Activated CD8-positive, alpha-beta T cell treated with anti-CD3 and anti-CD28 coated beads for 36 hours (primary cell): ENCODE data around the gene CD200R1. TPM values are rescaled to one million over a fixed set of nuclear protein-coding genes. Genes with fewer than 3 reads are reported as not detected.

ENCODE experiments used
- ATAC-seq: fragments of 200-7000 bp; cut with Tn5 transposase; one replicate; pipeline ENCODE4 v1.10.0; 2021; ENCODE audit warnings: mild to moderate bottlenecking, moderate library complexity
- CTCF ChIA-PET: fragments of 350-600 bp; sonication (Branson Sonifier 250); formaldehyde crosslinking; loops from one replicate; lab custom pipeline; 2021; ENCODE audit warnings: antibody characterized with exemption; lab: Charles Lee
- POLR2A ChIA-PET: fragments of 350-600 bp; sonication (Branson Sonifier 250); formaldehyde crosslinking; loops from one replicate; lab custom pipeline; 2021; ENCODE audit warnings: antibody characterized with exemption; lab: Charles Lee
- DNase-seq: peaks from one replicate; pipeline ENCODE4 v3.0.0-alpha.2; 2020
- H3K27ac Mint-ChIP-seq: one replicate; pipeline ENCODE4 v1.8.0; 2021; ENCODE audit warnings: mild to moderate bottlenecking, mixed read lengths
- H3K27me3 Mint-ChIP-seq: one replicate; pipeline ENCODE4 v1.8.0; 2021; ENCODE audit warnings: mixed read lengths
- H3K36me3 Mint-ChIP-seq: one replicate; pipeline ENCODE4 v1.8.0; 2021; ENCODE audit warnings: low read depth, mixed read lengths
- H3K4me1 Mint-ChIP-seq: one replicate; pipeline ENCODE4 v1.8.0; 2021; ENCODE audit warnings: low read depth, mixed read lengths
- H3K4me3 Mint-ChIP-seq: one replicate; pipeline ENCODE4 v1.8.0; 2021; ENCODE audit warnings: mild to moderate bottlenecking, moderate library complexity, mixed read lengths
- H3K9me3 Mint-ChIP-seq: one replicate; pipeline ENCODE4 v1.8.0; 2021; ENCODE audit warnings: mixed read lengths
- intact Hi-C: fragments of 100-400 bp; cut with micrococcal nuclease; formaldehyde crosslinking; loops from one replicate; pipeline ENCODE4 v1.10.0; 2022
- total RNA-seq, 2 experiments: library from RNA; stranded (reverse); gene quantifications; one replicate each; pipeline ENCODE4 v1.2.3, GENCODE V29; 2021
- TF ChIP-seq, protein P1 (sequence below): fragments of 200-600 bp; IDR thresholded peaks from one replicate; pipeline ENCODE4 v1.8.0; 2022; ENCODE audit warnings: antibody characterized with exemption, mild to moderate bottlenecking

Gene CD200R1
- total RNA-seq, 2 experiments from 2014 or later = 1.4 to 1.8 TPM

DNA sequence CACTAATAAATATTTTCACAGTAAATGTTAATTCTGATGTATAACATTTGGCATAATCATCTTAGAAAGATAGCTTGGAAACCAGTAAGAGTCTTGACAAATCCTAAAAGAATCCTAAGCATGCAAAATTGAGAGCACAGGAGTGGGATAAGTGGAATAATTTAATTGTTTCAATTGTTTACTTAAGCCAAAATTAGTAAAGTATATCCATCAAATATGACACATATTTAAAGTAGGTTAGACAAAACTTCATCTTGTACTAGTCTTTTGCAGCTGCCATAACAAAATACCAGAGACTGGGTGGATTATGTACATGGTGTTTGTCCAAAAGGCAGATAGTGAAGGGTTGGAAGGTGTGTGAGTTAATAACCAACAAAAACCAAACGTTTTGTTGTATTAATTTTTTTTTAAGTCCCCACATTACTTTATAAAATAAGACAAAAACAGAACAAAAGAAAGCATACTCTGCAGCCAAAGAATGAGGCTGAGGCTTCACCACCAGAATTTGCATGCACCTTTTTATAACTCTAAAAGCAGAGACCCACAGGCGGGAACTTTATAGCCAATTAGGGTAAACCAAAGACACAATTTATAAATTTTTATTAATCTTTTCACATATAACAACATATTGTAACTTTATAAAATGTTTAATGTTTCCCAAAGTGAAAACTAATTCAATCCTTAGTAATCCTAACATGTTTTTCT lies 86.4 kb downstream of the CD200R1 start:
- CTCF ChIA-PET = no interaction called here
- POLR2A ChIA-PET = no interaction called here
- DNase-seq (no peak), ATAC-seq (no peak)
- H3K27ac Mint-ChIP-seq = no peak overlapping the region
- intact Hi-C loops = no loop called here
- peaks cover 2% of the 10 kb centered on the region for H3K9me3 Mint-ChIP-seq
- no peaks in the 10 kb centered on the region for H3K27me3 Mint-ChIP-seq
- TF ChIP-seq, protein P1, sequence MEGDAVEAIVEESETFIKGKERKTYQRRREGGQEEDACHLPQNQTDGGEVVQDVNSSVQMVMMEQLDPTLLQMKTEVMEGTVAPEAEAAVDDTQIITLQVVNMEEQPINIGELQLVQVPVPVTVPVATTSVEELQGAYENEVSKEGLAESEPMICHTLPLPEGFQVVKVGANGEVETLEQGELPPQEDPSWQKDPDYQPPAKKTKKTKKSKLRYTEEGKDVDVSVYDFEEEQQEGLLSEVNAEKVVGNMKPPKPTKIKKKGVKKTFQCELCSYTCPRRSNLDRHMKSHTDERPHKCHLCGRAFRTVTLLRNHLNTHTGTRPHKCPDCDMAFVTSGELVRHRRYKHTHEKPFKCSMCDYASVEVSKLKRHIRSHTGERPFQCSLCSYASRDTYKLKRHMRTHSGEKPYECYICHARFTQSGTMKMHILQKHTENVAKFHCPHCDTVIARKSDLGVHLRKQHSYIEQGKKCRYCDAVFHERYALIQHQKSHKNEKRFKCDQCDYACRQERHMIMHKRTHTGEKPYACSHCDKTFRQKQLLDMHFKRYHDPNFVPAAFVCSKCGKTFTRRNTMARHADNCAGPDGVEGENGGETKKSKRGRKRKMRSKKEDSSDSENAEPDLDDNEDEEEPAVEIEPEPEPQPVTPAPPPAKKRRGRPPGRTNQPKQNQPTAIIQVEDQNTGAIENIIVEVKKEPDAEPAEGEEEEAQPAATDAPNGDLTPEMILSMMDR = no peak
- no peak overlapping the region for H3K4me3 Mint-ChIP-seq
- H3K4me1 Mint-ChIP-seq = no peaks in the 10 kb centered on the region
- H3K36me3 Mint-ChIP-seq = no peaks in the 10 kb centered on the region

DNA sequence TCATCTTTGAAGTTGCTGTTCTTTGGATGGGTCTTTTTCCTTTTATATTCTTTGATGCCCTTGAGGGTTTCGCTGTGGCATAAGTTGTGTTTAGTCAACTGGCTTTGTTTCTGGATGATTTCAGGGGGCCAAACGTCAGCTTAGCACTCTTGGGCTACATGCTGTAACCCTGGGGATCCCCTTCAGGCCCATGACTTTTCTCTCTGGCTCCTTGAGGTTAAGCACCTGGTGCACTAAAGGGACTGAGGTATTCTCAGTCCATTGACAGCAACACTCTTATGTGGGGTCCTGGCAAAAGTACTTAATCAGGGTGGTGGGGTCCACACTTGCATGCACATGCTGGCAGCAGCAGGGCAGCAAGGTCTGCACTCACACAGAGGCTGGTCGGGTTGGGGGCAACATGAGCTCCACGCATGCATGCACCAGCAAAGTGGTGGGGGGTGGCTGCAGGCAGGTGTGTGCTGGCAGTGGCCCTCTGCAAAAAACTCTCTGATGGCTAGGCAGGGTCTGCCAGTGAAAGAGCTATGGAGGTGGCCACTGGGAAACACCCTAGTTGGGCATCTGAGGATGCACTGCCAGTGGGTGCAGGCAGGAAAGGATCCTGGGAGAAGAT lies 90.1 kb downstream of the CD200R1 start:
- Mint-ChIP-seq H3K4me1 (no peaks in the 10 kb centered on the region), H3K27ac (no peak overlapping the region), H3K27me3 (no peaks in the 10 kb centered on the region), H3K36me3 (no peaks in the 10 kb centered on the region), H3K4me3 (no peak overlapping the region), H3K9me3 (no peaks in the 10 kb centered on the region)
- POLR2A ChIA-PET = interaction anchor here (0.8 kb wide), 1 partner anchor 58 kb away, joined by 4 read pairs; no protein-coding TSS in a partner anchor
- CTCF ChIA-PET = interaction anchor here (0.9 to 1.5 kb wide), 3 partner anchors 30 to 77 kb away, joined by 3 read pairs; no protein-coding TSS in a partner anchor
- intact Hi-C loops = no loop called here
- DNase-seq (no peak), ATAC-seq (no peak)
- TF ChIP-seq, protein P1 = no peak

DNA sequence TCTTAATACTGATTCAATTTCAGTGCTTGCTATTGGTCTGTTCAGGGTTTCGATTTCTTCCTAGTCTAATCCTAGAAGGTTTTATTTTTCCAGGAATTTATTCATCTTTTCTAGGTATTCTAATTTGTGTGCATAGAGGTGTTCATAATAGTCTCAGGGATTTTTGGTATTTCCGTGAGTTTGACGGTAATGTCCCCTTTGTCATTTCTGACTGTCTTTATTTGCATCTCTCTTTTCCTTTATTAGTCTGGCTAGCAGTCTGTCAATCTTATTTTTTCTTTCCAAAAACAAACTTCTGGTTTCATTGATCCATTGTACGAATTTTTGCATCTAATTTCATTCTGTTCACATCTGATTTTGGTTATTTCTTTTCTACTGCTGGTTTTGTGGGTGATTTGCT lies 93.0 kb downstream of the CD200R1 start:
- no peaks in the 10 kb centered on the region for H3K4me1 Mint-ChIP-seq
- no peak overlapping the region for H3K4me3 Mint-ChIP-seq
- no peaks in the 10 kb centered on the region for H3K36me3 Mint-ChIP-seq
- ChIA-PET CTCF (interaction anchor here (1.0 kb wide), 1 partner anchor 147 kb away, joined by 3 read pairs; no protein-coding TSS in a partner anchor), POLR2A (no interaction called here)
- TF ChIP-seq, protein P1 = no peak
- no peak overlapping the region for H3K27ac Mint-ChIP-seq
- H3K9me3 Mint-ChIP-seq = peaks cover 2% of the 10 kb centered on the region
- no peaks in the 10 kb centered on the region for H3K27me3 Mint-ChIP-seq
- no peak for ATAC-seq
- intact Hi-C loops = no loop called here
- DNase-seq = no peak

DNA sequence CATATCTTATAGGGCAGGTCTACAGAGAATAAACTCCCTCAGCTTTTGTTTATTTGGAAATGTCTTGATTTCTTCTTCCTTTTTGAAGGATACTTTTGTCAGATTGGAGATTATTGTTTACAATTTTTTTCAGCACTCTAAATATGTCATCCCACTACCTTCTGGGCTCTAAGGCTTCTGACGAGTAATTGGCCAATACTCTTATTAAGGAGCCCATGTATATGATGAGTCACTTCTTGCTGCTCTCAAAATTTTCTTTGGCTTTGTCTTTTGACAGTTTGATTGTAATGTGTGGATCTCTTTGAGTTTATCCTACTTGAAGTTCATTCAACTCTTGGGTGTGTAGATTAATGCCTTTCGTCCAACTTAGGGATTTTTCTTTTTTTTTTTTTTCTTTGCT lies 99.3 kb downstream of the CD200R1 start:
- ChIA-PET POLR2A (no interaction called here), CTCF (interaction anchor here (1.5 kb wide), 1 partner anchor 413 kb away, joined by 3 read pairs; no protein-coding TSS in a partner anchor)
- TF ChIP-seq, protein P1 = no peak
- intact Hi-C loops = no loop called here
- Mint-ChIP-seq H3K36me3 (peaks cover 2% of the 10 kb centered on the region), H3K27ac (no peak overlapping the region), H3K4me3 (no peak overlapping the region), H3K4me1 (no peaks in the 10 kb centered on the region), H3K9me3 (peaks cover 11% of the 10 kb centered on the region), H3K27me3 (no peaks in the 10 kb centered on the region)
- DNase-seq = no peak
- no peak for ATAC-seq

DNA sequence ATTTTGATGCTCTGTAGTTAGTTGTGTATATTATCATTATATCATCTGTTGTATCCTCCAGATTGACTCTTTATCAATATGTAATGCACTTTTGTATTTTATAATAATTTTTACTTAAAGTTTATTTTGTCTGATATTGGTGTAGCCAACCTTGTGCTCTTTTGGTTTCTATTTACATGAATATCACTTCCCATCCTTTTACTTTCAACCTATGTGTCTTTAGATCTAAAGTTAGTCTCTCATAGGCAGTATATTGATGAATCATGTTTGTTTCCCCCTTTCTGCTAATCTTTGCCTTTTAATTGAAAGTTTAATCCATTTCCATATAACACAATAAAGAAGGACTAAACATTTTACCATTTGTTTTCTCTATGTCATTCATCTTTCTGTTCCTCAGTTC lies 100.2 kb downstream of the CD200R1 start:
- DNase-seq (no peak), ATAC-seq (no peak)
- Mint-ChIP-seq H3K4me1 (no peaks in the 10 kb centered on the region), H3K4me3 (no peak overlapping the region), H3K27ac (no peak overlapping the region), H3K36me3 (peaks cover 2% of the 10 kb centered on the region), H3K27me3 (no peaks in the 10 kb centered on the region), H3K9me3 (peaks cover 18% of the 10 kb centered on the region)
- CTCF ChIA-PET = interaction anchor here (1.5 kb wide), 1 partner anchor 414 kb away, joined by 3 read pairs; no protein-coding TSS in a partner anchor
- POLR2A ChIA-PET = no interaction called here
- TF ChIP-seq, protein P1 = no peak
- intact Hi-C loops = no loop called here
